Gastroesophageal sphincter (tissue), 3 donors: Measurements from ENCODE around the gene CFAP100.

Experiments
- EP300 ChIP-seq: sonication (generic); formaldehyde crosslinking; IDR thresholded peaks from one replicate; pipeline ENCODE4 v1.6.1; 2017; ENCODE audit warnings: antibody characterized with exemption, mild to moderate bottlenecking
- POLR2A ChIP-seq, 2 donors: fragments of 450-650 bp; IDR thresholded peaks; one replicate each; pipeline ENCODE4 v1.6.1; 2017; ENCODE audit warnings: antibody characterized with exemption in 2 of 2, mild to moderate bottlenecking in 2 of 2, moderate library complexity in 1 of 2
- POLR2AphosphoS5 ChIP-seq: sonication (generic); formaldehyde crosslinking; IDR thresholded peaks from one replicate; pipeline ENCODE4 v1.6.1; 2017; ENCODE audit warnings: antibody characterized with exemption
- TF ChIP-seq, protein P1 (sequence below), 4 experiments: fragments of 200-600 bp in 2 of 4; fragments of 450-650 bp in 2 of 4; sonication (generic) in 1 of 4; IDR thresholded peaks; one replicate each; pipeline ENCODE4 v1.5.1; 2017 to 2019; ENCODE audit warnings: antibody characterized with exemption in 4 of 4, mild to moderate bottlenecking in 2 of 4, moderate library complexity in 2 of 4

- TF ChIP-seq POLR2A (IDR thresholded peaks at IDR 0.05), result no peak
- TF ChIP-seq, protein P1, sequence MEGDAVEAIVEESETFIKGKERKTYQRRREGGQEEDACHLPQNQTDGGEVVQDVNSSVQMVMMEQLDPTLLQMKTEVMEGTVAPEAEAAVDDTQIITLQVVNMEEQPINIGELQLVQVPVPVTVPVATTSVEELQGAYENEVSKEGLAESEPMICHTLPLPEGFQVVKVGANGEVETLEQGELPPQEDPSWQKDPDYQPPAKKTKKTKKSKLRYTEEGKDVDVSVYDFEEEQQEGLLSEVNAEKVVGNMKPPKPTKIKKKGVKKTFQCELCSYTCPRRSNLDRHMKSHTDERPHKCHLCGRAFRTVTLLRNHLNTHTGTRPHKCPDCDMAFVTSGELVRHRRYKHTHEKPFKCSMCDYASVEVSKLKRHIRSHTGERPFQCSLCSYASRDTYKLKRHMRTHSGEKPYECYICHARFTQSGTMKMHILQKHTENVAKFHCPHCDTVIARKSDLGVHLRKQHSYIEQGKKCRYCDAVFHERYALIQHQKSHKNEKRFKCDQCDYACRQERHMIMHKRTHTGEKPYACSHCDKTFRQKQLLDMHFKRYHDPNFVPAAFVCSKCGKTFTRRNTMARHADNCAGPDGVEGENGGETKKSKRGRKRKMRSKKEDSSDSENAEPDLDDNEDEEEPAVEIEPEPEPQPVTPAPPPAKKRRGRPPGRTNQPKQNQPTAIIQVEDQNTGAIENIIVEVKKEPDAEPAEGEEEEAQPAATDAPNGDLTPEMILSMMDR (IDR thresholded peaks at IDR 0.05), result no peak
- no peak for TF ChIP-seq POLR2AphosphoS5
- TF ChIP-seq EP300, result no peak
Observed at GRCh38 chr3:126483321-126483761, 88.6 kb downstream of the CFAP100 start.
